Epidermal melanocyte (primary cell): Measurements from ENCODE around the gene SRCAP.
A peak's percentile ranks its signal among the peaks of the same experiment; 100 is the strongest.
"Not testable (repeated sequence)": the region's sequence is repeated elsewhere in the genome, so short reads cannot be mapped to it uniquely, and the experiment has no call there.

Experiments
- DNase-seq: peaks from one replicate; pipeline ENCODE4 v3.0.0; 2011; ENCODE audit warnings: low spot score; ENCODE audit not compliant: insufficient read length

The SRCAP gene

GRCh38 chr16:30698139-30698815 is 694 bp upstream of the SRCAP start:
- peak; percentile 93 for DNase-seq

- DNase-seq = no peak
Observed at GRCh38 chr16:30699615-30700099, 686 bp downstream of the SRCAP start.

- no peak for DNase-seq
Observed at GRCh38 chr16:30700491-30700890, 1.5 kb downstream of the SRCAP start.

- no peak for DNase-seq
Observed at GRCh38 chr16:30700971-30701370, 2.0 kb downstream of the SRCAP start.

- not testable (repeated sequence) for DNase-seq
Observed at GRCh38 chr16:30703071-30703470, 4.1 kb downstream of the SRCAP start.

DNA sequence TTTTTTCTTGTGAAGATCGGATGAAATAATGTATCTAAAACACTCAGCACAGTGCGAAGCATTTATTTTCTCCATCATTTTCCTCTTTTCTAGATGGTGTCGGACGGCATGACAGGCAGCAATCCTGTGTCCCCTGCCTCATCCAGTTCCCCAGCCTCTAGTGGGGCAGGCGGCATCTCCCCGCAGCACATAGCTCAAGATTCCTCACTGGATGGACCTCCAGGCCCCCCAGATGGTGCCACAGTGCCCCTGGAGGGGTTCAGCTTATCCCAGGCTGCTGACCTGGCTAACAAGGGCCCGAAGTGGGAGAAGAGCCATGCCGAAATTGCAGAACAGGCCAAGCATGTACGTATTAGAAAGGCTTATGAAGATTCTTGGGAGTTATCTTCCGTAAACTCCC is 5.0 kb downstream of the SRCAP start:
- DNase-seq = no peak

GRCh38 chr16:30706046-30706445 is 7.1 kb downstream of the SRCAP start:
- no peak for DNase-seq

GRCh38 chr16:30710971-30711370 is 12.0 kb downstream of the SRCAP start:
- DNase-seq = no peak

DNA sequence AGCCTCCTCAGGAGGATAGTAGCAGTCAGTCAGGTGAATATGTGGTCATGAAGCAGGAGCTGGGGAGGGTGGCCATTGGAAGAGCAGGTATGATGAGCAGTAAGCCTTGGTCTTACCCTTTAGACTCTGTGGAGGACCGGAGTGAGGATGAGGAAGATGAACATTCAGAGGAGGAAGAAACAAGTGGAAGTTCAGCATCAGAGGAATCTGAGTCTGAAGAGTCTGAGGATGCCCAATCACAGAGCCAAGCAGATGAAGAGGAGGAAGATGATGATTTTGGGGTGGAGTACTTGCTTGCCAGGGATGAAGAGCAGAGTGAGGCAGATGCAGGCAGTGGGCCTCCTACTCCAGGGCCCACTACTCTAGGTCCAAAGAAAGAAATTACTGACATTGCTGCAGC is 12.7 kb downstream of the SRCAP start:
- no peak for DNase-seq

GRCh38 chr16:30715750-30716445 is 16.9 kb downstream of the SRCAP start:
- peak; percentile 62 for DNase-seq

DNA sequence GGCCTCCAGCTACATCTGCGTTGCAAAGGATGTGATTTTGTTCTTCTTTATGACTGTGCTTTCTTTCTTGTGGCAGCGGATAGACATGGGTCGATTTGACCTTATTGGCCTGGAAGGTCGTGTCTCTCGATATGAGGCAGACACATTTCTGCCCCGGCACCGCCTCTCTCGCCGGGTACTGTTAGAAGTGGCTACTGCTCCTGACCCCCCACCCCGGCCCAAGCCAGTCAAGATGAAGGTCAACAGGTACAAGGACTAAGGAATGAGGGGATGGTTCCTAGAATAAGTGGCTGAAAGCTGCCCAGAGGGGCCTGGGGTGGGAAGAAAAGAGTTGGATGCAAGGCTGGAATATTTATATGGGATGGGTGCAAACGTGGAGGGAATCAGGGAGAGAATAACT is 21.1 kb downstream of the SRCAP start:
- DNase-seq = no peak

DNA sequence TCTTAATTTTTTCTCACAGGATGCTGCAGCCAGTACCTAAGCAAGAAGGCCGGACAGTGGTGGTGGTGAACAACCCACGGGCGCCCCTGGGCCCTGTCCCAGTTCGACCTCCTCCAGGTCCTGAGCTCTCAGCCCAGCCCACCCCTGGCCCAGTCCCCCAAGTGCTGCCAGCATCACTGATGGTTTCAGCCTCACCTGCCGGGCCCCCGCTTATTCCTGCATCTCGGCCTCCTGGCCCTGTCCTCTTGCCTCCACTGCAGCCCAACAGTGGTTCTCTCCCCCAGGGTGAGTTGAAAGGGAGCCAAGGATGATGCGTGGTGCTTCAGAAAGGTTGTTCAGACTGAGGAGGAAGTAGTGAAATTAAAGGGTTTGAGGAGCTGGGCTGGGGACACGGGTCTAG is 21.7 kb downstream of the SRCAP start:
- no peak for DNase-seq

- no peak for DNase-seq
Observed at GRCh38 chr16:30721167-30721566, 22.2 kb downstream of the SRCAP start.

GRCh38 chr16:30721606-30722005 is 22.6 kb downstream of the SRCAP start:
- DNase-seq = no peak

DNA sequence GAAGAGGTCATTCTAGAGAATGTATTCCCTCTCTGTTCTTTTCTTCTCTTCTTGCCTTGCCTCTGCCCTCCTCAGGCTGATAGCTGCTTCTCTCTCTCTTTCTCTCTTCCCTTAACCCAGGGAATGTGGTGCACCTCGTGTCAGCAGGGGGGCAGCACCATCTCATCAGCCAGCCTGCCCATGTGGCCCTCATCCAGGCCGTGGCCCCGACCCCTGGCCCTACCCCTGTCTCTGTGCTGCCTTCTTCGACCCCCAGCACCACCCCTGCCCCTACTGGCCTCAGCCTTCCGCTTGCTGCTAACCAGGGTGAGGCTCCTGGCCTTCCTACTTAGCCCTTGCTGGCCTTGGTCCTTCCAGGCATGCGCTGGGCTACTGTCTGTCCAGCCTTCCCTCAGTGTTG is 23.5 kb downstream of the SRCAP start:
- DNase-seq = no peak

DNA sequence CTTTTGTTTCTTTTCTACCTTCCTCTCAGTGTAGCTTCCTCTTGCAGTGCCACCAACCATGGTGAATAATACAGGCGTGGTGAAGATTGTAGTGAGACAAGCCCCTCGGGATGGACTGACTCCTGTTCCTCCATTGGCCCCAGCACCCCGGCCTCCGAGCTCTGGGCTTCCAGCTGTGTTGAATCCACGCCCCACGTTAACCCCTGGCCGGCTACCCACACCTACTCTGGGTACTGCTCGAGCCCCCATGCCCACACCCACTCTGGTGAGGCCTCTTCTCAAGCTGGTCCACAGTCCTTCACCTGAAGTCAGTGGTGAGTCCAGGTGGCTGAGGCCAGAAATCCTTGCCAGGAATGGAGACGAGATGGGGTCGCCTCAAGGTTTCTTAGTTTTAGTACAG is 23.9 kb downstream of the SRCAP start:
- no peak for DNase-seq

DNA sequence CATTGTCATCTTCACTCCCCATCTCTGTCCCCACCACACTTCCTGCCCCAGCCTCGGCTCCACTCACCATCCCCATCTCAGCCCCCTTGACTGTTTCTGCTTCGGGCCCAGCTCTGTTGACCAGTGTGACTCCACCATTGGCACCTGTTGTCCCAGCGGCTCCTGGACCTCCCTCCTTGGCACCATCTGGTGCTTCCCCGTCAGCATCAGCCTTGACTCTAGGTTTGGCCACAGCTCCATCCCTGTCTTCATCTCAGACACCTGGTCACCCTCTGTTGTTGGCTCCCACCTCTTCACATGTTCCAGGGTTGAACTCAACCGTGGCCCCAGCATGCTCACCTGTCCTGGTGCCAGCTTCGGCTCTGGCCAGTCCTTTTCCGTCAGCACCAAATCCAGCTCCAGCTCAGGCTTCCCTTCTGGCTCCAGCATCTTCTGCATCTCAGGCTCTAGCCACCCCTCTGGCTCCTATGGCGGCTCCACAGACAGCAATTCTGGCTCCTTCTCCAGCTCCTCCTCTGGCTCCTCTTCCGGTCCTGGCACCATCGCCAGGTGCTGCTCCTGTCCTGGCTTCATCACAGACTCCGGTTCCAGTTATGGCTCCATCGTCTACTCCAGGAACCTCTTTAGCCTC is 24.9 kb downstream of the SRCAP start:
- no peak for DNase-seq

DNA sequence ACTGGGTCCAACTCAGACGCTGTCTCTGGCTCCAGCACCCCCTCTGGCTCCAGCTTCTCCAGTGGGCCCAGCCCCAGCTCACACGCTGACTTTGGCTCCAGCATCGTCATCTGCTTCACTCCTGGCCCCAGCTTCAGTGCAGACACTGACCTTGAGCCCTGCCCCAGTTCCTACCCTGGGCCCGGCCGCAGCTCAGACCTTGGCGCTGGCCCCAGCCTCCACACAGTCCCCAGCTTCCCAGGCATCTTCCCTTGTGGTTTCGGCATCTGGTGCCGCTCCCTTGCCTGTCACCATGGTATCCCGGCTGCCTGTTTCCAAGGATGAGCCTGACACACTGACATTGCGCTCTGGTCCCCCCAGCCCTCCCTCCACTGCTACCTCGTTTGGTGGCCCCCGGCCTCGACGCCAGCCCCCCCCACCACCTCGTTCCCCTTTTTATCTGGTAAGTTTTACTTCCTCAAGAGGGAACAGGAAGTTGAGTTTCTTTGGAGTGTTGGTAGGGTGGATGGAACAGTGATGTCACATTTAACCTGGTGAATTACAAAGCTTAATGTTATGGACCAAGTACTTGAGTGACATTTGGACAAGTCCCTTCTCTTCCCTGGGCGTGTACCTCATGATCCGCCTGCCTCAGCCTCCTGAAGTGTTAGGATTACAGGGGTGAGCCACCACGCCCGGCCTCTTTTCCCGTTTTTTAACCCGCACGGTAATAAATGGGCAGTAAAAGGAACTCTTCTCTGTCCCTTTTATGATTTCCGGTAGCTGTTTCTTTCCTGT is 25.9 kb downstream of the SRCAP start:
- no peak for DNase-seq

GRCh38 chr16:30725418-30725792 is 26.4 kb downstream of the SRCAP start:
- no peak for DNase-seq

DNA sequence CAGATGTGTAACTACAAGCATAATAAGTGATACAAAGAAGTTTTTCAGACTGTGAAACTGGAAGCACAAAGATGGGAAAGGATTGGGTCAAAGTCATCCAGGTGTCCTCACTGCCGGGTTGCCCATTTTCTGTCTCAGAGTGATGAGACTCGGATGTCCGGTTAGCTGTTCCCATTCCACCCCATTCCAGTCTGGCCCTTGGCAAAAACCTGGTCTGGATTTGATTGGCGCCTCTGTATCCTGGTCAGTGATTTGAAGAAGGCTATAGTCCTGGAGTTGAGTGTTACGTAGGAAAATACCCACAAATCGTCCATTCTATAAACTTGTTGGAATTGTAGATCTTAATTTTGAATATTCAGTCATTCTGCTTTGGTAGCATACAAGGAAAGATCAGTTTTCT is 29.4 kb downstream of the SRCAP start:
- DNase-seq = no peak

GRCh38 chr16:30728899-30729672 is 30.1 kb downstream of the SRCAP start:
- no peak for DNase-seq
